Body of pancreas (tissue), 4 donors: ENCODE measurements around the gene CCNL2. TPM values are rescaled to one million over a fixed set of nuclear protein-coding genes. Genes with fewer than 3 reads are reported as not detected.

Experiments
- ATAC-seq: fragments of 150-250 bp; one replicate; pipeline ENCODE4 v1.9.1; 2016
- DNase-seq, 4 donors: peaks; one replicate each; pipeline ENCODE4 v3.0.0-alpha.2; 2019
- H3K27ac ChIP-seq, 4 donors: fragments of 200-600 bp; sonication (generic); 1 replicate in 3 of 4; 2 replicates in 1 of 4; pipeline versions ENCODE4 v1.5.1 to v1.6.1; 2016 to 2019; ENCODE audit warnings: mild to moderate bottlenecking in 1 of 4, mixed read lengths in 1 of 4, moderate library complexity in 1 of 4
- H3K27me3 ChIP-seq, 2 donors: fragments of 200-600 bp; sonication (generic); one replicate each; pipeline ENCODE4 v1.6.0; 2016; ENCODE audit warnings: mild to moderate bottlenecking in 1 of 2
- H3K36me3 ChIP-seq, 2 donors: fragments of 200-600 bp; sonication (generic); replicated peaks in 1 of 2; 2 replicates each; pipeline ENCODE4 v1.5.1; 2016; ENCODE audit warnings: low read depth in 2 of 2; ENCODE audit not compliant: insufficient read depth in 1 of 2
- H3K4me1 ChIP-seq: fragments of 200-600 bp; sonication (generic); one replicate; pipeline ENCODE4 v1.6.0; 2016
- H3K4me3 ChIP-seq, 2 donors: fragments of 200-600 bp; sonication (generic); 1 replicate in 1 of 2; 2 replicates in 1 of 2; pipeline ENCODE4 v1.5.1; 2016 to 2019
- H3K9me3 ChIP-seq, 3 donors: fragments of 200-600 bp; sonication (generic); 1 replicate in 2 of 3; 2 replicates in 1 of 3; pipeline ENCODE4 v1.5.1; 2016
- CTCF ChIP-seq, 7 experiments: fragments of 450-650 bp in 4 of 7; fragments of 200-600 bp in 3 of 7; sonication (generic) in 3 of 7; IDR thresholded peaks; one replicate each; pipeline ENCODE4 v1.5.1; 2016 to 2019; ENCODE audit warnings: antibody characterized with exemption in 7 of 7
- POLR2A ChIP-seq, 3 donors: fragments of 450-650 bp; IDR thresholded peaks; one replicate each; pipeline ENCODE4 v1.6.1; 2016; ENCODE audit warnings: antibody characterized with exemption in 3 of 3, mild to moderate bottlenecking in 2 of 3
- WGBS, 2 donors: methylation state at CpG; one replicate each; pipeline ENCODE4 v1.1.5; 2017; 5-methylcytosine and 5-hydroxymethylcytosine counted together
- intact Hi-C: fragments of 100-400 bp; cut with DNase I; formaldehyde crosslinking; loops from one replicate; pipeline ENCODE4 v1.15.1; 2023
- total RNA-seq, 2 donors: library from RNA; depleted of rRNA; stranded (reverse); fragments of >200 nt; gene quantifications; one replicate each; pipeline ENCODE4 v1.1.0, GENCODE V29; 2016

CCNL2 gene
- total RNA-seq, 2 donors from 2014 or later = 225 to 246 TPM

GRCh38 chr1:1377540-1378205, 21.5 kb downstream of the CCNL2 start:
- no peak overlapping the region for H3K4me3 ChIP-seq
- no peaks in the 10 kb centered on the region for H3K9me3 ChIP-seq
- no peaks in the 10 kb centered on the region for H3K36me3 ChIP-seq
- H3K27me3 ChIP-seq = no peaks in the 10 kb centered on the region
- no peak for DNase-seq
- H3K27ac ChIP-seq = no peak overlapping the region
- no peak for ATAC-seq
- peaks cover 24% of the 10 kb centered on the region for H3K4me1 ChIP-seq
- no peak for TF ChIP-seq CTCF (IDR thresholded peaks at IDR 0.05)
- no peak for TF ChIP-seq POLR2A (IDR thresholded peaks at IDR 0.05)
- WGBS, 2 donors = 90 to 93% methylated on average over 16 of the region's 16 CpGs
- intact Hi-C loops = no loop called here

- Histone ChIP-seq H3K4me1 (peaks cover 33% of the 10 kb centered on the region), H3K9me3 (no peaks in the 10 kb centered on the region), H3K27ac (peak overlapping the region in 1 of 4 donors; percentile 96), H3K36me3 (no peaks in the 10 kb centered on the region), H3K4me3 (no peak overlapping the region), H3K27me3 (no peaks in the 10 kb centered on the region)
- DNase-seq (no peak), ATAC-seq (no peak)
- TF ChIP-seq POLR2A (IDR thresholded peaks at IDR 0.05) (no peak), CTCF (IDR thresholded peaks at IDR 0.05) (no peak)
- intact Hi-C loops = no loop called here
- WGBS, 2 donors = 82 to 89% methylated on average over 10 of the region's 10 CpGs
These were observed 22.4 kb downstream of the CCNL2 start for GRCh38 chr1:1376551-1377226.

- intact Hi-C loops = no loop called here
- peaks cover 36% of the 10 kb centered on the region for H3K4me1 ChIP-seq
These were observed 24.0 kb downstream of the CCNL2 start, which contains the start of gene AURKAIP1 for GRCh38 chr1:1374929-1375662. AURKAIP1 (minus strand) TSS chr1:1375207; CDS start chr1:1374756, 451 bp downstream.

GRCh38 chr1:1374589-1374928, 24.6 kb downstream of the CCNL2 start:
- H3K9me3 ChIP-seq = no peaks in the 10 kb centered on the region
- WGBS, 2 donors = 0 to 1% methylated on average over 7 to 23 of the region's 24 CpGs
- ATAC-seq = no peak
- no peak for TF ChIP-seq POLR2A (IDR thresholded peaks at IDR 0.05)
- no peak for TF ChIP-seq CTCF (IDR thresholded peaks at IDR 0.05)
- peak overlapping the region; percentile 98 to 100 for H3K4me3 ChIP-seq
- no peaks in the 10 kb centered on the region for H3K27me3 ChIP-seq
- intact Hi-C loops = no loop called here
- peak overlapping the region; percentile 77 to 96 (median 86) for H3K27ac ChIP-seq
- H3K36me3 ChIP-seq = no peaks in the 10 kb centered on the region
- H3K4me1 ChIP-seq = peaks cover 36% of the 10 kb centered on the region
- DNase-seq = peak in 1 of 4 donors; percentile 39

More at GRCh38 chr1:1374929-1375662, 24.0 kb downstream of the CCNL2 start, which contains the start of gene AURKAIP1:
- H3K36me3 ChIP-seq = no peaks in the 10 kb centered on the region
- DNase-seq (peak; percentile 98 to 99 (median 99)), ATAC-seq (peak; percentile 96)
- peak within 1 kb of the TSS; percentile 98 to 100 for H3K4me3 ChIP-seq
- 0 to 1% methylated on average over 31 to 80 of the region's 85 CpGs for WGBS, 2 donors
- no peaks in the 10 kb centered on the region for H3K9me3 ChIP-seq
- TF ChIP-seq CTCF (IDR thresholded peaks at IDR 0.05) (peak in 5 of 7 experiments; percentile 21 to 57 (median 53)), POLR2A (IDR thresholded peaks at IDR 0.05) (peak; percentile 10 to 83 (median 73))
- peak within 1 kb of the TSS; percentile 77 to 96 (median 86) for H3K27ac ChIP-seq
- H3K27me3 ChIP-seq = no peaks in the 10 kb centered on the region
